ENCODE results near the gene LHX8.

LHX8 gene

DNA sequence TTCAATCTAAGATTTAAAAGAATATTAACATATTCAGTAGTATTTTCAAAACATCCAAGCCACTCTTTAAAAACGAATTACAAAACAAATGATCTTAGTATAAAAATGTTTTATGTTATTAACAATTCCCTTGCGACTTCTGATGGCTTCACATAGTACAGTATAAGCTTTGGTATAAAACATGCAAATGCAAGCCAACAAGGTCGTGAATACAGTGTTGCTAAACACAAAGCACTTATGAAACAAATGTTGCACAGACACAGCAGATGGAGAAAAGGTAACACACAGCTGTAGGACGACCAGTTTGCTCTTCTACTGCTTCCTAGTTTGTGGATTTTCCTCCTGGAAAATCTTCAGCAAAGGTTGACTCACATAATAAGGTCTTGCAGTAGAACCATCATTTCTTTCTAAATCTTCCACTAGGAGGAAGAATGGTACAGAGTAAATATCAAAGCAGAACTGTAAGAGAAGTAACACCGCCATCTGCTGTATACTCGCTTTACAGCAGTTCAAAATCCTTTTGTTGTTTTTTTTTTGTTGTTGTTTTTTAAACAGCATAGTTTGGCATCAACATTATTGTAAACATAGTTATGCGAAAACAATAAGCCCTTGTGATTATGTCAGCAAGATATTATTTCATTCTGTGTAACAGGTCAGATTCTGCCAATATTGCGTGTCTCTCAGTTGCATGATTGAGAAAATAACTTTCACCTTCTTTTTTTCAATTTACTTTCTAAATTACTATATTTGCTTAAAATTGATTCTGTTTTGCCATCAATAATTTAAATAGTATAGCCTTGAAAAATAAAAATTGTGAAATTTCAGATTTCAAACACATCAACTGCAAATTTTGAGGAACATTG is 69.5 kb downstream of the LHX8 start:
- DNase-seq (ENCODE audit: low read depth in 3 of 3), result no peak

DNA sequence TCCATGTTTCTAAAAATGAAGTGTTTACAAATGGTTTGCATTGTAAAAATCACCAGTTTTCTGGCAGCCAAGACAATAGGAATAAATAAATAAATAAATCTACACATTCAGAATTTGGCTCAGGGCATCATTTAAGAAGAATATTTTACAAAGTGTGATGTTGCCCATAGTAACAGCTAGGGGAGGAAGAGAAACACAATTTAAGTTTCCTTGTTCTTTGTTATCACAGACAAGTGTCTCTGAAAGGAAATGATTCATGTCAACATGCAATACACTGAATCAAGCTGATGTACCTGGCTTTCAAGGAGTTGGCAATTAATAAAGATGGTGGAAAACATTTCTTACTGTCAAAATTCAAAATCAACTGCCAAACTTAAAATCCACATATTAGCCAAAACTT is 74.7 kb downstream of the LHX8 start:
- DNase-seq (ENCODE audit: low read depth in 3 of 3), result no peak

Data from stimulated activated CD4-positive, alpha-beta T cell treated with anti-CD3 and anti-CD28 coated beads, TNF-alpha, amount 100 ng/mL, for 4 hours (primary cell).